ENCODE results near the gene COL17A1.

DNA sequence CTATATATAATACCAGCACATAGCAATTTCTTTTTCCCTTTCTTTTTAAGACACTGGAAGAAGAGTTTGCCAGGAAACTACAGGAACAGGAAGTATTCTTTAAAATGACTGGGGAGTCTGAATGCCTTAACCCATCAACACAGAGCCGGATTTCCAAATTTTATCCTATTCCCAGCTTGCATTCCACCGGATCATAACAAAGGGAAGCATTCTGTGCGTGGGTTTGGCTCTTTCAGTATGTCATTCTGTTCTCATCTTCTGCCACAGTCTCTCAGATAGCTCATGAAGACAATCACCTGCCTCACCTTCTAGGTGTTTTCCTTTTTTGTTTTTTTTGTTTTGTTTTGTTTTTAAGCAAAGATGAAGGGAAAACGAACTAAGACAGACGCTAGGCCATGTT, 60.2 kb downstream of the COL17A1 start:
- TF ChIP-seq POLR2A (IDR thresholded peaks at IDR 0.05; ENCODE audit: low read length) = no peak
- no peak for TF ChIP-seq GATA1 (IDR thresholded peaks at IDR 0.05; ENCODE audit: low read depth, low read length)
